Keratinocyte (primary cell): ENCODE measurements around the gene TSGA10.

Experiments used
- CTCF ChIP-seq, 3 experiments: IDR thresholded peaks in 1 of 3; conservative IDR thresholded peaks in 1 of 3; optimal IDR thresholded peaks in 1 of 3; 2 replicates in 2 of 3; 3 replicates in 1 of 3; pipeline versions ENCODE3 to v1.5.1; 2011; ENCODE audit warnings: low read length in 3 of 3, mild to moderate bottlenecking in 3 of 3, moderate library complexity in 2 of 3, control low read depth in 1 of 3, inconsistent platforms in 1 of 3; ENCODE audit not compliant: insufficient read depth in 2 of 3; ENCODE audit errors: extremely low read depth in 1 of 3
- EZH2 ChIP-seq: IDR thresholded peaks from one replicate; pipeline ENCODE4 v1.6.1; 2012; ENCODE audit warnings: inconsistent platforms, mild to moderate bottlenecking, low read length, moderate library complexity

GRCh38 chr2:99032001-99032400 lies 122.7 kb downstream of the TSGA10 start:
- TF ChIP-seq CTCF (optimal IDR thresholded peaks at IDR 0.05 in 1 of 3, IDR thresholded peaks at IDR 0.05 in 1 of 3, conservative IDR thresholded peaks at IDR 0.05 in 1 of 3; ENCODE audit: extremely low read depth in 1 of 3, insufficient read depth in 2 of 3, low read length in 3 of 3) = no peak
- TF ChIP-seq EZH2 = no peak
